HFFc6 (cell line): Measurements from ENCODE around the gene ARHGEF3. TPM values are rescaled to one million over a fixed set of nuclear protein-coding genes. Genes with fewer than 3 reads are reported as not detected.

Experiments
- DNase-seq: peaks from one replicate; pipeline ENCODE4 v3.0.0-alpha.2; 2018
- H3K27ac Mint-ChIP-seq: 2 replicates; pipeline ENCODE4 v1.8.0; 2020; ENCODE audit warnings: mild to moderate bottlenecking, mixed read lengths
- H3K27me3 Mint-ChIP-seq: 2 replicates; pipeline ENCODE4 v1.8.0; 2021; ENCODE audit warnings: mild to moderate bottlenecking, moderate library complexity, mixed read lengths; ENCODE audit not compliant: insufficient read depth
- H3K36me3 Mint-ChIP-seq: 2 replicates; pipeline ENCODE4 v1.8.0; 2021; ENCODE audit warnings: low read depth, mixed read lengths
- H3K4me1 Mint-ChIP-seq: 2 replicates; pipeline ENCODE4 v1.8.0; 2020; ENCODE audit warnings: low read depth, mixed read lengths
- H3K4me3 Mint-ChIP-seq: 2 replicates; pipeline ENCODE4 v1.8.0; 2020; ENCODE audit warnings: mild to moderate bottlenecking, moderate library complexity, mixed read lengths
- H3K9me3 Mint-ChIP-seq: 2 replicates; pipeline ENCODE4 v1.8.0; 2020; ENCODE audit warnings: mild to moderate bottlenecking, mixed read lengths
- CTCF ChIP-seq: fragments of 200-600 bp; sonication (generic); IDR thresholded peaks from 2 replicates; pipeline ENCODE4 v1.5.0; 2021; ENCODE audit warnings: antibody characterized with exemption, mild to moderate bottlenecking
- total RNA-seq, 6 experiments: library from RNA; stranded (reverse); fragmentation: NEBNext Ultra II Directional; extraction: Animal tissue kit (Norgen Biotek cat#: 25700); gene quantifications; 2 replicates in 1 of 6; 3 replicates in 5 of 6; pipeline ENCODE4 v1.2.3, GENCODE V29; 2021

ARHGEF3 gene
- total RNA-seq, 6 experiments from 2014 or later = 1.7 to 5.9 (median 2.4) TPM

GRCh38 chr3:56818156-56818985, 16.6 kb upstream of the ARHGEF3 start:
- DNase-seq = no peak
- Mint-ChIP-seq H3K9me3 (no peaks in the 10 kb centered on the region), H3K27me3 (peaks cover 15% of the 10 kb centered on the region), H3K27ac (no peak overlapping the region), H3K4me3 (no peak overlapping the region), H3K4me1 (peaks cover 14% of the 10 kb centered on the region), H3K36me3 (no peaks in the 10 kb centered on the region)
- TF ChIP-seq CTCF = no peak

GRCh38 chr3:56817646-56818045, 15.9 kb upstream of the ARHGEF3 start:
- Mint-ChIP-seq H3K9me3 (no peaks in the 10 kb centered on the region), H3K27me3 (peaks cover 15% of the 10 kb centered on the region)

GRCh38 chr3:56816061-56816460, 14.3 kb upstream of the ARHGEF3 start:
- H3K4me1 Mint-ChIP-seq = peaks cover 19% of the 10 kb centered on the region
- no peak for TF ChIP-seq CTCF
- no peaks in the 10 kb centered on the region for H3K36me3 Mint-ChIP-seq
- DNase-seq = no peak
- no peak overlapping the region for H3K4me3 Mint-ChIP-seq
- H3K27me3 Mint-ChIP-seq = peaks cover 15% of the 10 kb centered on the region
- no peak overlapping the region for H3K27ac Mint-ChIP-seq
- H3K9me3 Mint-ChIP-seq = no peaks in the 10 kb centered on the region

More at GRCh38 chr3:56817646-56818045, 15.9 kb upstream of the ARHGEF3 start:
- peaks cover 16% of the 10 kb centered on the region for H3K4me1 Mint-ChIP-seq
- no peak overlapping the region for H3K27ac Mint-ChIP-seq
- no peaks in the 10 kb centered on the region for H3K36me3 Mint-ChIP-seq
- no peak for TF ChIP-seq CTCF
- DNase-seq = no peak
- no peak overlapping the region for H3K4me3 Mint-ChIP-seq

GRCh38 chr3:56815589-56815988, 13.8 kb upstream of the ARHGEF3 start:
- Mint-ChIP-seq H3K27ac (no peak overlapping the region), H3K4me3 (no peak overlapping the region), H3K9me3 (no peaks in the 10 kb centered on the region), H3K36me3 (no peaks in the 10 kb centered on the region), H3K27me3 (peaks cover 15% of the 10 kb centered on the region), H3K4me1 (peaks cover 19% of the 10 kb centered on the region)
- no peak for DNase-seq
- no peak for TF ChIP-seq CTCF

- H3K4me1 Mint-ChIP-seq = peaks cover 13% of the 10 kb centered on the region
- H3K4me3 Mint-ChIP-seq = no peak overlapping the region
- peaks cover 10% of the 10 kb centered on the region for H3K27me3 Mint-ChIP-seq
- H3K36me3 Mint-ChIP-seq = no peaks in the 10 kb centered on the region
- TF ChIP-seq CTCF = no peak
- no peaks in the 10 kb centered on the region for H3K9me3 Mint-ChIP-seq
- DNase-seq = no peak
- no peak overlapping the region for H3K27ac Mint-ChIP-seq
These were observed 11.9 kb upstream of the ARHGEF3 start for GRCh38 chr3:56813653-56813960.
